Endothelial cell of umbilical vein (primary cell): Measurements from ENCODE around the gene TRMT6. TPM values are rescaled to one million over a fixed set of nuclear protein-coding genes. Genes with fewer than 3 reads are reported as not detected.

Experiments
- BruUV-seq: library from RNA; stranded (reverse); fragments of 400-500 nt; replicated peaks from 2 replicates; lab custom pipeline; 2021; lab: Mats Ljungman, UMichigan
- CTCF ChIA-PET: fragments of 300-600, 350-600 bp; sonication (Branson Sonifier 250); formaldehyde crosslinking; loops from one replicate; lab custom pipeline; 2021; ENCODE audit warnings: antibody characterized with exemption, inconsistent platforms; lab: Charles Lee
- POLR2A ChIA-PET: fragments of 300-600, 350-600 bp; sonication (Branson Sonifier 250); formaldehyde crosslinking; loops from one replicate; lab custom pipeline; 2021; ENCODE audit warnings: antibody characterized with exemption, inconsistent platforms; lab: Charles Lee
- DNase-seq: peaks from one replicate; pipeline ENCODE4 v3.0.0-alpha.2; 2011; ENCODE audit warnings: low read depth, low spot score
- FAIRE-seq: peaks from 2 replicates; lab custom pipeline; 2011; peaks lifted over from hg19 to GRCh38; lab: Jason Lieb, UNC
- H2AFZ ChIP-seq: 2 replicates; pipeline ENCODE4 v1.6.0; 2012; ENCODE audit warnings: low read depth, low read length, control low read depth, inconsistent platforms
- H3K27ac ChIP-seq: 2 replicates; pipeline ENCODE4 v1.5.1; 2011; ENCODE audit warnings: low read depth, mild to moderate bottlenecking, control low read depth, low read length, moderate library complexity; ENCODE audit not compliant: insufficient read depth
- H3K27me3 ChIP-seq, 2 experiments: 2 replicates each; pipeline versions ENCODE4 v1.6.0 to v1.6.1; 2011; ENCODE audit warnings: low read length in 2 of 2, mixed read lengths in 1 of 2; ENCODE audit not compliant: control insufficient read depth in 2 of 2, insufficient read depth in 2 of 2
- H3K36me3 ChIP-seq, 2 experiments: 2 replicates in 1 of 2; 3 replicates in 1 of 2; pipeline ENCODE4 v1.5.1; 2011; ENCODE audit warnings: low read length in 2 of 2, mild to moderate bottlenecking in 1 of 2, moderate library complexity in 1 of 2; ENCODE audit not compliant: control insufficient read depth in 2 of 2, insufficient read depth in 2 of 2; ENCODE audit errors: extremely low read depth in 1 of 2
- H3K4me1 ChIP-seq: 3 replicates; pipeline ENCODE4 v1.5.1; 2011; ENCODE audit warnings: mild to moderate bottlenecking, low read length; ENCODE audit not compliant: control insufficient read depth, insufficient read depth; ENCODE audit errors: extremely low read depth
- H3K4me2 ChIP-seq: 2 replicates; pipeline ENCODE4 v1.6.1; 2011; ENCODE audit warnings: low read length, control low read depth, mixed read lengths; ENCODE audit not compliant: insufficient read depth
- H3K4me3 ChIP-seq, 3 experiments: fragments of 200-600 bp in 1 of 3; sonication (generic), shearing (Covaris generic) in 1 of 3; replicated peaks in 1 of 3; 2 replicates each; pipeline ENCODE4 v1.5.1; 2011 to 2016; ENCODE audit warnings: control low read depth in 3 of 3, low read length in 3 of 3, mild to moderate bottlenecking in 2 of 3, inconsistent platforms in 1 of 3, low read depth in 1 of 3, moderate library complexity in 1 of 3; ENCODE audit not compliant: insufficient read depth in 1 of 3
- H3K79me2 ChIP-seq: 2 replicates; pipeline ENCODE4 v1.6.0; 2012; ENCODE audit warnings: low read length, inconsistent platforms; ENCODE audit not compliant: control insufficient read depth, insufficient read depth
- H3K9ac ChIP-seq: replicated peaks from 2 replicates; pipeline ENCODE3; 2011; ENCODE audit warnings: low read length, control low read depth; ENCODE audit not compliant: insufficient read depth; ENCODE audit errors: extremely low read depth
- H3K9me1 ChIP-seq: replicated peaks from 3 replicates; pipeline ENCODE4 v1.6.0; 2011; ENCODE audit warnings: mild to moderate bottlenecking, low read length; ENCODE audit not compliant: control insufficient read depth, insufficient read depth; ENCODE audit errors: extremely low read depth
- H3K9me3 ChIP-seq: replicated peaks from 2 replicates; pipeline ENCODE4 v1.5.1; 2012; ENCODE audit warnings: low read length, inconsistent platforms; ENCODE audit not compliant: control insufficient read depth, insufficient read depth
- H4K20me1 ChIP-seq: replicated peaks from 2 replicates; pipeline ENCODE3; 2011; ENCODE audit warnings: mild to moderate bottlenecking, low read length; ENCODE audit not compliant: control insufficient read depth, insufficient read depth; ENCODE audit errors: extremely low read depth
- EZH2 ChIP-seq: IDR thresholded peaks from 2 replicates; pipeline ENCODE4 v1.6.1; 2012; ENCODE audit warnings: borderline replicate concordance, low read depth, mild to moderate bottlenecking, moderate library complexity, low read length, inconsistent platforms; ENCODE audit not compliant: severe bottlenecking
- FOS ChIP-seq: IDR thresholded peaks from 2 replicates; pipeline ENCODE4 v1.6.1; 2011; ENCODE audit warnings: mild to moderate bottlenecking, low read length, moderate library complexity, borderline replicate concordance; ENCODE audit not compliant: insufficient read depth
- GATA2 ChIP-seq: IDR thresholded peaks from 2 replicates; pipeline ENCODE4 v1.7.0; 2011; ENCODE audit warnings: low read depth, mild to moderate bottlenecking, moderate library complexity, mixed read lengths, low read length; ENCODE audit not compliant: insufficient read length, insufficient read depth
- JUN ChIP-seq: IDR thresholded peaks from 2 replicates; pipeline ENCODE4 v1.6.1; 2011; ENCODE audit warnings: borderline replicate concordance, low read depth; ENCODE audit not compliant: insufficient read length, insufficient read depth
- MYC ChIP-seq: IDR thresholded peaks from one replicate; pipeline ENCODE4 v1.6.1; 2011; ENCODE audit warnings: mild to moderate bottlenecking, low read depth, low read length
- POLR2A ChIP-seq: IDR thresholded peaks from 2 replicates; pipeline ENCODE4 v1.6.1; 2012; ENCODE audit warnings: low read depth, mild to moderate bottlenecking, control low read depth, low read length
- POLR2AphosphoS5 ChIP-seq: IDR thresholded peaks from 2 replicates; pipeline ENCODE4 v1.6.1; 2012; ENCODE audit warnings: low read depth, mild to moderate bottlenecking, control low read depth, low read length, moderate library complexity; ENCODE audit not compliant: insufficient read depth
- dilution Hi-C: fragments of 300-500 bp; cut with MboI; formaldehyde crosslinking; loops from one replicate; pipeline ENCODE4 v1.15.0; 2019; ENCODE audit warnings: low sequenced_read_pairs; ENCODE audit not compliant: extremely low pct_ligation_motif_present
- intact Hi-C: fragments of 100-400 bp; cut with micrococcal nuclease; formaldehyde crosslinking; loops from one replicate; pipeline ENCODE4 v1.10.0; 2022
- polyA plus RNA-seq, 4 experiments: library from polyadenylated mRNA; depleted of rRNA in 3 of 4; stranded (reverse) in 3 of 4; unstranded in 1 of 4; fragments of >200 nt; gene quantifications; 2 replicates each; pipeline versions ENCODE4 v1.2.1 to v1.2.3, GENCODE V29; 2011 to 2012; ENCODE audit warnings: missing spikeins in 1 of 4
- total RNA-seq: library from RNA; stranded (reverse); gene quantifications from 2 replicates; pipeline ENCODE4 v1.2.3, GENCODE V29; 2021
- TF ChIP-seq, protein P1 (sequence below): IDR thresholded peaks from 2 replicates; pipeline ENCODE4 v1.6.1; 2011; ENCODE audit not compliant: insufficient read depth, insufficient read length
- TF ChIP-seq, protein P2 (sequence below), 2 donors: IDR thresholded peaks; 1 replicate in 1 of 2; 2 replicates in 1 of 2; pipeline ENCODE4 v1.5.1; 2011; ENCODE audit warnings: low read length in 2 of 2, mild to moderate bottlenecking in 2 of 2, moderate library complexity in 2 of 2, control low read depth in 1 of 2, inconsistent platforms in 1 of 2, low read depth in 1 of 2; ENCODE audit not compliant: insufficient read depth in 1 of 2; ENCODE audit errors: extremely low read depth in 1 of 2

The TRMT6 gene
- total and polyA plus RNA-seq, 2 donors (not counting 3 experiments of a cell fraction or from before 2014, with no cell fraction given) = 4.1 to 12.0 TPM

DNA sequence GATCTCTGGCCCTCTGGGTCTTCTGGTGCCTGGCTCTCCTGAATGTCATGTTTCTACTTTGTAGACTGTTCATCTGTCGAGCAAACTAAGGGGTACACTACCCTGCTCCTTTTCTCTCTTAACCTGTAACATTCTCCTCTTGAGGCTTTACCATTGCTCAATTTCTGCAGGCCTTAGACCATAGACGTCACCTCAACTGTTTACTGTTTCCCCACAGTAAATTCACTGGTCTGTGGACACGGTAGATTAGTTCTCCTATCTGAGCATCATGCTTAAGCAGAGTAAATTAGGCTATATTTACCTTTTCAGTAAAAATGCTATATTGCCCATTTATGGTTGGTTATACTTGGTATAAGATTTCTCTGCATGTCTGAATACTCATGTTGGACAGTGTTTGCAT, 40.6 kb upstream of the TRMT6 start:
- no peak overlapping the region for H2AFZ ChIP-seq
- H3K9me3 ChIP-seq = no peaks in the 10 kb centered on the region
- ChIA-PET CTCF (no interaction called here), POLR2A (no interaction called here)
- no peaks in the 10 kb centered on the region for H3K79me2 ChIP-seq
- no peaks in the 10 kb centered on the region for H3K9me1 ChIP-seq
- TF ChIP-seq POLR2AphosphoS5 (no peak), FOS (no peak), JUN (no peak), GATA2 (no peak), MYC (no peak), EZH2 (no peak), POLR2A (no peak)
- TF ChIP-seq, protein P1, sequence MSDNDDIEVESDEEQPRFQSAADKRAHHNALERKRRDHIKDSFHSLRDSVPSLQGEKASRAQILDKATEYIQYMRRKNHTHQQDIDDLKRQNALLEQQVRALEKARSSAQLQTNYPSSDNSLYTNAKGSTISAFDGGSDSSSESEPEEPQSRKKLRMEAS = no peak
- TF ChIP-seq, protein P2, sequence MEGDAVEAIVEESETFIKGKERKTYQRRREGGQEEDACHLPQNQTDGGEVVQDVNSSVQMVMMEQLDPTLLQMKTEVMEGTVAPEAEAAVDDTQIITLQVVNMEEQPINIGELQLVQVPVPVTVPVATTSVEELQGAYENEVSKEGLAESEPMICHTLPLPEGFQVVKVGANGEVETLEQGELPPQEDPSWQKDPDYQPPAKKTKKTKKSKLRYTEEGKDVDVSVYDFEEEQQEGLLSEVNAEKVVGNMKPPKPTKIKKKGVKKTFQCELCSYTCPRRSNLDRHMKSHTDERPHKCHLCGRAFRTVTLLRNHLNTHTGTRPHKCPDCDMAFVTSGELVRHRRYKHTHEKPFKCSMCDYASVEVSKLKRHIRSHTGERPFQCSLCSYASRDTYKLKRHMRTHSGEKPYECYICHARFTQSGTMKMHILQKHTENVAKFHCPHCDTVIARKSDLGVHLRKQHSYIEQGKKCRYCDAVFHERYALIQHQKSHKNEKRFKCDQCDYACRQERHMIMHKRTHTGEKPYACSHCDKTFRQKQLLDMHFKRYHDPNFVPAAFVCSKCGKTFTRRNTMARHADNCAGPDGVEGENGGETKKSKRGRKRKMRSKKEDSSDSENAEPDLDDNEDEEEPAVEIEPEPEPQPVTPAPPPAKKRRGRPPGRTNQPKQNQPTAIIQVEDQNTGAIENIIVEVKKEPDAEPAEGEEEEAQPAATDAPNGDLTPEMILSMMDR (IDR thresholded peaks at IDR 0.05; ENCODE audit: extremely low read depth in 1 of 2, insufficient read depth in 1 of 2, low read depth in 1 of 2, low read length in 2 of 2) = no peak
- H3K9ac ChIP-seq = no peak overlapping the region
- no peaks in the 10 kb centered on the region for H3K4me1 ChIP-seq
- dilution Hi-C loops = no loop called here
- FAIRE-seq (no peak), DNase-seq (no peak)
- H4K20me1 ChIP-seq = no peaks in the 10 kb centered on the region
- H3K4me3 ChIP-seq = no peak overlapping the region
- intact Hi-C loops = no loop called here
- no peak overlapping the region for H3K27ac ChIP-seq
- peaks cover 0 to 4% of the 10 kb centered on the region in 2 experiments for H3K36me3 ChIP-seq
- H3K4me2 ChIP-seq = no peak overlapping the region
- BruUV-seq = no TSS peak
- H3K27me3 ChIP-seq = no peaks in the 10 kb centered on the region
